Measurements from ENCODE around the gene JARID2.
A peak's percentile ranks its signal among the peaks of the same experiment; 100 is the strongest.

JARID2 gene

DNA sequence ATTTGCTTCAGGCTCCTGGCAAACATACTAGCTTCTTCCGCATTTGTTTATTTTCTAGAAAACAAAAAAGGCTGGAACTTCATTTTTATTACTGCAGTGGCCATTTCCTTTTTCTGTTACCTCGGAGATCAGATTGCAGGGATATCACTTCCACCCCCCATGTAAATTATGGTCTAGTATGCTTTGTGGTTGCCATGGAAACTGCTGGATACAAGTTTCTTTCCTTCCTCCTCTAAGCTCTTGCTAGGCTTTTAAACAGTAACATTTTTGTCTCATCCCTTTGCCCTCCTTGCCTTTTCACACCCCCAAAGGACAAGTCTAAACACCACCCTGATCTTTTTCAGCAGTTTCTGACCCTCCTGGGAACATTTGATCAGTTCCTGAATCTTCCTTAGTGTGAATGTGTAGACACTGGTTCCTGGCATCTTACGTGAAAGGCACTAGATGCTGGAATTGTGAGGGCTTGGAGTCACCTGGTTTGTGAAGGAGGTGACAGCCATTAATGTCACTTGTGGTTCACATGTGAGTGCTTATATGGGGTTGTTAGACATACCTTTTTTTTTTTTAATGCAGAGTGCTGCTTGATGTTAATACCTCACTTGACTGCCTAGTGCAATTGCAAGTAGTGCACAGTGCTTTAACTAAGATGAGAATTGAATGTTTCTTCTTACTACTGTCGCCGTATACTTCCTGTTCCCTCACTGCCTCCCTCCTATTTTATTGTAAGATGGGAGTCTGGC is 181.6 kb downstream of the JARID2 start:
- peak; percentile 70 to 73 for DNase-seq

DNA sequence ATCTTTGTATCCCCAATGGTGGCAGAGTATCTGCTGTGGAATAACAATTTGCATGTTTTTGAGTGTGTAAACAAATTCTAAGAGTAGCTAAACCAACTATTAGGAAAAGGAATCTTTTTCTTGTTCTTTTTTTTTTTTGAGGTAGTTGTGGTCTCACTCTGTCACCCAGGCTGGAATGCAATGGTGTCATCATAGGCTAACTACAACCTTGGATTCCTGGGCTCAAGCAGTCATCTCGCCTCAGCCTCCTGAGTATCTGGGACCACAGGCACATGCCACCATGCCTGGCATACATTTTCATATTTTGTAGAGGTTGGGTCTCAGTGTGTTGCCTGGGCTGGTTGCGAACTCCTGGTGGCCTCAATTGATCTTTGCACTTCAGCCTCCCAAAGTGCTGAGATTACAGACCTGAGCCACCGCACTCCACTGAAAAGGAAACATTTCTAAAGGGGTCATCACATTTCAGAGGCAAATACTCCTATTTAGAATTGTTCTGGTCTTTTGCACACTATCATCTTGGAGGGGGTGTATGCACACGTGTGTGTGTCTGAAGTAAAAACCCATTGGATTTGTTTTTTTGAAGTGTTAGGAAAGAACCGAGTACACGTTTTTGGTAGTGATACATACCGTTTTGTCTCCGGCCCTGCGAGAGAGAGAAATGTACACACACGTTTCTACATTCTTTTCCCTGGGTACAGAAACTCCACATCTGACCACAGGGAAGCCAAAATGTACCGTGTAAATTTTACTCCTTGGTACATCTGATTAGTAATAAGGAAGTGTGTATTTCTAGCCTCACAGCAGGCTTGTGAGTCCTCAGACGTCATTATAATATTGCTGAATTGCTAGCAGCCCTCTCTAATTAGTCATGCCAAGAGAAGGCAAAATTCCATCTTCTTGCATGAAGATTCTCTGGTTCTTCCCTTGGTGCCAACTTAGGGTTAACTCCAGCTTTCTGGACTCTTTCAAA is 183.6 kb downstream of the JARID2 start:
- DNase-seq, result peak in 1 of 2 experiments; percentile 11

DNA sequence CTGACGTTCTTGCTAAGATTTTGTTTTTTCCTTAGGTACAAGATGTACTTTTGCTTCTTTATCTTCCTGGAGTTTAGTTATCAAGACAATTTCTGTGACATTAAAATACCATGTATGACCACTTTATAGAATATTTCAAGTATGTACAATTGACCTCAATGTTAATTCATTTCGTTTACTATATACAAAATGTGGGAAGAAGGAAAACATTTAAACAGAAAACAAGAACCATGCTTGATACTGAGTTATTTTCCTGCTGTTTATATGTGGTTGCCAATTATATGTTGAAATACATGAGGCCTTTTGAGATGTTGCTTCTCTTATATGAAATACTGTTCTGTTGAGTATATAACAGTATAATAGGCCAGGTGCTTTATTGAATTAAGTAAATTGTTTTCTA is 184.3 kb downstream of the JARID2 start:
- no peak for DNase-seq

DNA sequence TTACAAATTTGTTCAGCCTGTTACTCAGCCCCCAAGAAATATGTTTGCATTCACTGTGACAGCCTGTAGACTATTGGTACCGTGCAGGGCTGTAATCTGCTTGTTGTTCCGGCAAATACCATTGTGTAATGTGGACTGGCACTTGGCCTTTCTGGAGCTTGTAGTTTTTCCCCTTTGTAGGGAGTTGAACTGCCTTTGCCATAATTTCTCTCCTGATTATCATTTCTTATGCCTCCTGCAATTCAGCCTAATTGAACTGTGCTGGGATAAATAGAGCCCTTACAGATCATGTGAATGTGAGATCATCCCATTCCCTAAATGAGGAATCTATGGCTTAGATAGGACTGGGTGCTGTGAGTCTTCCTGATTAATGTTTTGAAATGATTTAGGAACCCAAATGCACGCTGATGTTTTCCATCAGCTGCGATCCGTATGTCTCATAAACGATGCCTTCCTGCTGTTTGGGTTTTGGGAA is 185.1 kb downstream of the JARID2 start:
- DNase-seq, result no peak

DNA sequence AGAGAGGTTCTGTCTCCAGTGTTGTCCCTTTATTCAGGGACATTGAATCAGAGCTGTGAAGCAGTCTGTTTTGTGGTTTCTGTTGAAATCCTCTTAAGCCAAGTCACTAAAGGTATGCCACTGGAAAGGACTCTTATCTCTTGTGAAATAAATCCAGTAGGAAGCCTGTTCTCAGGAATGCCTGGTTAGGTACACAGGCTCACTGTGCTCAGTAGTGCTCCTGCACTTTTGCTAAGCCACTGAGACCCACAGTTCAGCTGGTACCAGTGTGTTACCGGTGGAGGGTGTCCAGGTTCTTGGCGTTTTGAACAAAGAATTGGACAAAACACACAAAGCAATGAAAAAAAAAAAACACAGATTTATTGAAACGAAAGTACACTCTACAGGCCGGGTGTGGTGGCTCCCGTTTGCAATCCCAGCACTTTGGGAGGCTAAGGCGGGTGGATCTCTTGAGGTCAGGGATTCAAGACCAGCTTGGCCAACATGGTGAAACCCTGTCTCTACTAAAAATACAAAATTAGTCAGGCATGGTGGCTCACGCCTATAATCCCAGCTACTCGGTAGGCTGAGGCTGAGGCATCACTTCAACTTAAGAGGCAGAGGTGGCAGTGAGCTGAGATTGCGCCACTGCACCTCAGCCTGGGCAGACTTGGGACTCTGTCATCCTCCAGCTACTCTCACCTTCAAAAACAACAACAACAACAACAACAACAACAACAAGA is 186.1 kb downstream of the JARID2 start:
- no peak for DNase-seq

DNA sequence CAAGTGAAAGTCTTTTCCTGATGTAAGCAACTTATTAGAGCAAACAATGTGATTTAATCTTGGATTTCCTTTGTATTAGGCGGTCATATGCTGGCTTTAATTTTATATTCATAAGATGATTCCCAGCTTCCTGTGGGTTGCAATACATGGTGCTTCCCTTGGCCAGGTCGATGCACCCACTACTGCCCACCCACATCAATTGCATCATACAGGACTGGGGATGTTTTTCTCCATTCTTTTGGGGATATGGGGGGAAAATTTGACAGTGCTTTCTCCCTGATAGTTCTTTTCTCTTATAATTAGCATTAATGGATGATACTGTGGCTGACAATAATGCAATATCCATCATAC is 187.6 kb downstream of the JARID2 start:
- no peak for DNase-seq

DNA sequence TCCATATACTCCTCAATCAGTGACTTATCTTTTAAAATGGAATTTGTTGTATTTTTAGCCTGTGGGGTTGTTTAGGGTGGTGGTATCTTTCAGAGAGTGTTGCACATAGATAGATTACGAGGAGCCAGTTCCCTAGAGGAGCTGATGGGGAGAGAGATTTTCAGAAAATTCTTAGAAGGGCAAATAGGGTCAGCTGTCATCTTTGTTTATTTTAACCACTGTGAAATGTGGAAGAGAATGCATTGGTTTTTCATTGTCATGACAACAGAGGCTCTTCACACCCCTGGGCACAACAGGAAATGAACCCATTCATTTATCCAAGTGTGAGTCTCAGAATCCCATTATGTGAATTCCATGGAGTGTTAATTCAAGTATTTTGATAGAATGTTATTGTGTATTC is 188.4 kb downstream of the JARID2 start:
- DNase-seq, result no peak

DNA sequence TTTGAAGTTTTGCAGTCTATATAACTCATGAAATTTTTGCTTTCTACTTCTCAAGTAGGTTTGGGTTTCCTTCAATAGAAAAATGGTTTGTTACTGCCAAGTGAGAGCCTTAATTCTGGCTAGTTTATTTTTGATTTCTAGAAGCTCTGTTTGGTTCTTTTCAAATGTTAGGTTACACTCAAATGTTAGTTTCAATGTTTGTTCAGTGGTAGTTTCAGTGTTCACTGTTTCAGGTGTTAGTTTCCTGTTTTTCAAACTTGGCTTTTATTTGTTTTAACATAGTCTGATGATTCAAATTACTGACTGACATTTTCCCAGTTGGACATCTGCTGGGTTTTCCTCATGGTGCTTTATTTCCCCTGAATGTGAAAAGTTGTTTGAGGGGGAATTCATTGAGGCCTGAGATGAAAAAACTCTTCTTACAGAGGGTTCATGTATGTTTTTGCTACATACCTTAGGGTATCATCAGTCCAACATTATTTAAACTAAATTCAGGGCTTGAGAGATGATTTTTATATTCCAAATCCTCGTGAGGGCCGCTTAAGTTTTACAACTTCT is 189.0 kb downstream of the JARID2 start:
- DNase-seq, result no peak

DNA sequence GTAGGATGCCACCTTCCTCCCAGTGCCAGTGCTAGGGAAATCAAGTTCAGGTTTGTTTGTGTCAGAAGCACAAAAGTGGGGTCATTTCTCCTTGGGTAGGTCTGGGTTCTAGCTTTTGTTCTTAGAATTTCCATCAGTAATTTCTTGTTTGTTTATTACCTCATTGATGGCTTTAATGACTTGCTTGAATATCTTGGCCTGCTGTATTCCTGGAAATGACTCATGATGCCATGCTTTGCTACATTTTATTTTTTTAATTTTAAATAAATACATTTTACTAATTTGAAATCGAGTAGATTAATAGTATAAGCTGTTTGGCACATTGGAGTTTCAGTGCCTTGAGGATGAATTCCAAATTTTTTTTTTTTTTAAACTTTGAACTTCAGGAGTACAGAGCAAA is 189.6 kb downstream of the JARID2 start:
- DNase-seq, result no peak

DNA sequence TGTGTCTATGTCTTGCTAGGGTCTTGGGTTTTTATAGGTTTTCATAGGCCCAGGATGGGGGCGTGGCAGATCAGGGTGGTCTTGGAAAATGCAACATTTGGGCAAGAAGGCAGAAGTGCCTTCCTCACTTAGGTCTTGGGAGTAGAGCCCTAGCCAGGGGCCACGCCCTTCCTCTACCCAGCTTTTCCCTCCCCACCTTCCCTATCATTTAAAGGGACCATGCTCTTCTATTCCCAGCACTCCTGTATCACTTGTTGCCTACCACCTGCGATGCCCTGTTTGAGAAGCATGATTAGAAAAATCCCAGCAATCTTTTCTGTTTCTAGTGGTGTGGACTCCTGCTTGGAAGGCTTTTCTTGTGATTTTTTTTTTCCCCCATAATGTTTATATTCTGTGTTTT is 190.6 kb downstream of the JARID2 start:
- DNase-seq, result no peak

DNA sequence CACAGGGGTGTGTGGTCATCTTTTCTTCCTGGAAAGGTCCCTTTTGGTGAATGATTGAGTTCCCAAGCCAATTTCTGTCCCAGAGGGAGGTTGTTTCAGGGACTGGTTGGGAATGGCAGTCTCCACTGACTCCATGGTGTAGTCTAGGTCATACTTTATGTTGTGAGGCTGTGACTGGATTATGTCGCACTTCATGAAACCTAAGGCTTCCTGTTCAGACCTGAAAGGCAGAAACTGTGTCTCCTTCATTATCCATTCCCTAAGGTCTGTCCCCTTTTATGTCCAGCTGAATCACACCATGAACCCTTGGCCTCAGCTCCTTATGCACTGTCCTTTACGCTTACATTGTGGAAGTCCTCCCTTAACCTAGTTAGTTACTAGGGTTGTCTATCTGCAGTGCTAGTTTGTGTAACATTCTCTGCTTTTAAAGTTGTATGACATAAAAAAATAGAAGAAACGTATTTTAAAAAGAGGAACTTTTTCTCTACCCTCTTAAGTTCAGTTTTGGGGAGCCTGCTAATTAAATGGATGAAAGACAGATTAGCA is 191.3 kb downstream of the JARID2 start:
- no peak for DNase-seq

DNA sequence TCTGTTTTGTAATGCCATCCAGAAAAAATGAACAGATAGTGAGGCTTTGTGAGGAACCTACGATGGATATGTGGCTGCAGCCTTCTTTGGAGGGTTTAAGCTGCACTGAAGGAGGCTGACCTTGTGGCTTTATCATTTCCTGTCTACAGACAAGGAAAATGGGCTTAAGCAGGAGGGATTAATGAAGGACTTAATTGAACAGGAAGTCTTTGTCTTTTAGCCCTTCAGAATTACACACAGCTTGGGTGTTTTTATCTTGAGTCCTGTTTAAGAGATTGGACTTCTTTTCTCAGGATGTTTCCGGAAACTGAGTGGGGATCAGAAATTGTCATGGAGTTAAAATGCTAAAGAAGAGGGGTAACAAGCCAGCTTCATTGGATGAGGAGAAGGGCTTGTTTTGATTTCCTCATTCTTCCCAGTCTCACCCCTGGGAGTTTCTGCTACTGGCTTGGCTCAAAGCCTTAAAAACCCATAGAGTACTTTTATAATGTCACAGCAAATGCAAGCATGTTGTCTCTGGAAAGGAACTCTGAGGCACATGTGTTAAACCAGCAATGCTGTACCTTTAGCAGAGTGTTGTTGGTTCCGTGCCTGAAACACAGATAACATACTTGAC is 193.6 kb downstream of the JARID2 start:
- DNase-seq, result peak; percentile 26 to 45

DNA sequence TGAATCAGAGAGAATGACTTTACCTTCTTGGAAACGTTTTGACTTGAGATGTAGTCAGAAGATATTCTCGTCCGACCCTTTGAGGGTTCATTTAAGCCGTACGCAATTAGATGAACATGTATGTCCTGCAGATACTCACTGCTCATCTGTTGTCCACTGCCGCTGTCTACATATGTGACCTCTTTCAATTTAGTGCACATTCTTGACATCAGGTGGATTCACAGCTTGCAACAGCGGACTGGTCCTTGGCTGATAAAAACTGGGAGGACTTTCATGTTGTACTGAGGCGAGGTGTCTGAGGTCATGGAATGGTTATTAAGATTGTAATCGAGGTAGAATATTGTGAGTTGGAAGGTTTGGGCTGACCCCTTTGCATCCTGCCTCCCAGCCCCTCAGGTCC is 194.2 kb downstream of the JARID2 start:
- no peak for DNase-seq

DNA sequence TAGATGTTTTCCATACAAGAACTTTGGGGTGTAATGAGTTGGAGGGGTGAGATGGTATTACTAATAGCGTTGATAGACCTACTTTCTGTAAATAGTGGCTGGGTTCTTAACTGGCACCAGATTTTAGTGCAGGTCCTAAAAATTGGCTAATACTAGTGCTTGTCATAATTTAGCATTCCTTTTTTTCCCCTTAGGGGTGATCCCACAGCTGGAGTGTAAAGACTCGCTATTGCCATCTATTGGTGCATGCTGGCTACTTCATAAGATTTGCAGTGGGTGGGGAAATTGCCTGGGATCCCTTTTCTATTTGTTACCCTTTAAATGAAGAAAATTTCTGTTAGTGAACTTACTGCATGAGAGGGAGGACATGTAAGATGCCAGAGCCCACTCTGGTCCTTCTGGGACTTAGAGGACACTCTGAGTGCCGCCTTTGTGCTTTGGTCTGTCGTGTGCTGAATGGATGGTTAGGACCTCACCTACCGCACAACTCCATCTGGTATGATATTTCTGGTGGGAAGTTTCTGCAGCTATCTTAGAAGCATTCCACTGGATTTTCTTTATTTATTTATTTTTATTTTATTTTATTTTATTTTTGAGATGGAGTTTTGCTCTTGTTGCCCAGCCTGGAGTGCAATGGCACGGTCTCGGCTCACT is 195.5 kb downstream of the JARID2 start:
- DNase-seq, result peak; percentile 70 to 84

DNA sequence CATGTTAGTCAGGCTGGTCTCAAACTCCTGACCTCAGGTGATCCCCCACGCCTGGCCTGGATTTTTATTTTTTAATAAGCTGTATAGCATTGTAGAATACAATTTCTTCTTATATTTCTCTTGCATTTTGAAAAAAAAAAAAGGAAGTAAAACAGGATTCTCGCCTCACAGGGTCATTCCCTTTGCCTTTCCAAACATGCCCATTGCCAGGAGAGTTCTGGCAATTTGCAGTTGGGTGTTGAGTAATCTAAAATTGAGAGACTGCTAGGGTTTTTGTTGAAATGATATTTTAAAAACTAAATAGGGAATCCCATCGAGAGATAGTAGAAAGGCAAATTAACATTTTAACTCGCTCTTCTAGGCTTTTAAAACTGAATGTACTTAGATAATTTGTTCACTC is 196.1 kb downstream of the JARID2 start:
- DNase-seq, result no peak

DNA sequence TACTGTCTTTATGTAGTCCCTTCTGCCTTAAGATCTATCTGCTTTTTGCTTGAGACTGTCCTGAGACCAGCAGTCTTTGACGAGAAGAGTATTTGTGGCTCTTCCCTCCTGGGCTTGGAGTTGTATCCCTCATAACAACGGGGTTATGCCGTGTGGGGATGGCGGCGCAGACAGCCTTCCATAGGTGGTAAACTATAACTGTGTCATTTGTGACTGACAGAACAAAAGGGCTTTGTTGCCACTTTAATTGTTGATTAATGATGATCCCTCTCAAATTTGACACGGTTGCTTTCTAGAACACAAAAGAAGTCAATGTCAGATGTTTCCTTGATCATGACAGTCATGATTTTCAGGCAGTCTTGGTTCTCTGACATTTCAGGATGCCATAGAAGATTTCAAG is 196.6 kb downstream of the JARID2 start:
- no peak for DNase-seq

DNA sequence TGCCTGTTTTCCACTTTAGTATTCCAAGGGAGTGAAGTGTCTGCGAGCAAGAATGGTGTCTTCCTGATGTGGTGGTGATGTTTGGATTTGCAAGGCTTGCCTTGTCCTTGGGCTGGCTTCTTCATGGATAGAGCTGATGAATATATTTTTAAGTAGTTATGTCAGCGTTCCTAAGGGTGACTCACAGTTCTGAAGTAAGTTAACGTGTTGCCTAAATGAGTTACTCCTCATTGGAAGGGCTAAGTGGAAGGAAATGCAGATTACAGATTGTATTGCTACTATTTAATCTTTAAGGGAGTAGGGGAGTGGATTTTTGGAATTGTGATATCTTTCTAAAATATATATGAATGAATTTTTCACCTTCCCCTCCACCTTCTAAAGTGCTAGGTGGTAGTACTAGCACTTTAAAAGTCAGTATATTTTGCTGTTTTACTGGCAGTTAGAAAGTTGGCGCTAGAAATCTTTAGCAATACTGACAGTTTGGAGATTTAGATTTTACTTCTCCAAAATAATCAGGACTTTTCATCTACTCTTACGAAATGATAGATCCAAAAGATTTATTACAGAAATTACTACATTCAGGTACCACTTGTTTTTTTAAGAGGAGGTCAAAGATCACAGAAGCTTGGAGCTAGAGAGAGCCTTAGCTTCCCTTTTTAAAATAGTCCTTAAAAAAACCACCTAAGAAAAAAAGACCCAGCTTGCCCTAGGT is 197.4 kb downstream of the JARID2 start:
- DNase-seq, result peak; percentile 27 to 29

DNA sequence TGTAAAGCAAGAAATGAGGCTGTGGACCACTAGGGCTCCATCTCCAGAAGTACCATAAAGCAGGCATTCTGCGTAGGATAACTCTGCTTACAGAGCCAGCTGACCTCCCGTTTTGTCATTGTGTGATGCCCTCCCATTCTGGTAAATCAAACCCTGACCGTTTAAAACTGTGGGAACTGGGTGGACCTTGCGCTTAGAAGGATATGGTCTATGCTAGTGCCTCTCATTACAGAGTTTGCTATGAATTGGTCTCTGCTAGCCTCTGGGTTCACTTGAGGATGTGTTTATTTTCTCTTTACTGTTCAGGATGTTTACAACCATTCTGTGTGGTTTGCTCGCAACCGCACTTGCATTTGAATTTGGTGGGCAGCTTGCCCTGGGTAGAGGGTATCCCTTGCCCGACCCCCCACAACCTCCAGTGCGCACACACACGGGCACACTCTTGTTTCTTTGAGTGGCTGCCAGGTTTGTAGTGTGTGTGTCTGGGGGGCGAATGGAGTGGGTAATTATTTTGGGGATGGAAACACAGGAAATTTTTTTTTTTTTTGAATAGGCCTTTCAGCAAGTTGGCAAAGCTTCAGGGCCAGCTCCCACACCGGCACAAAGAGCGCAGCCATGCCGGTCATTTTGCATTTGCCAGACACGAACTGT is 198.3 kb downstream of the JARID2 start:
- no peak for DNase-seq

DNA sequence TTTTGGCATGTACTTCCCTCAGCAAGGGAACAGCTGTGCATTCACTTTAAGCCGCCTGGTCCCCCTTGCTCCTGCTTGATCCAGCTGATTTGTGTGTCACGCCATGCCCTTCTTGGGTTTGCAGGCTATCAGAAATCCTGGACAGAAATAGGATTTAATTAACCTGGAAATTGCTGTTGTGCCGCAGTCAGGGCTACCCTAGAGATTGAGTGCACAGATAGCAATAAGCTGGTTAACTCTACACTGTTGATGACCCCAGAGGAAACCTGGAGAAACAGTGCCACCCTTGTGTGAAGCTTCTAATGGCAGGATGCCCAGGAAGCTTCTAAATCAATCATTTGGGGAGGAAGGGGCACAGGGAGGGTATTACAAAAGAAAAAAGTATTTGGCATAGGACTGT is 199.0 kb downstream of the JARID2 start:
- DNase-seq, result peak; percentile 17 to 19

DNA sequence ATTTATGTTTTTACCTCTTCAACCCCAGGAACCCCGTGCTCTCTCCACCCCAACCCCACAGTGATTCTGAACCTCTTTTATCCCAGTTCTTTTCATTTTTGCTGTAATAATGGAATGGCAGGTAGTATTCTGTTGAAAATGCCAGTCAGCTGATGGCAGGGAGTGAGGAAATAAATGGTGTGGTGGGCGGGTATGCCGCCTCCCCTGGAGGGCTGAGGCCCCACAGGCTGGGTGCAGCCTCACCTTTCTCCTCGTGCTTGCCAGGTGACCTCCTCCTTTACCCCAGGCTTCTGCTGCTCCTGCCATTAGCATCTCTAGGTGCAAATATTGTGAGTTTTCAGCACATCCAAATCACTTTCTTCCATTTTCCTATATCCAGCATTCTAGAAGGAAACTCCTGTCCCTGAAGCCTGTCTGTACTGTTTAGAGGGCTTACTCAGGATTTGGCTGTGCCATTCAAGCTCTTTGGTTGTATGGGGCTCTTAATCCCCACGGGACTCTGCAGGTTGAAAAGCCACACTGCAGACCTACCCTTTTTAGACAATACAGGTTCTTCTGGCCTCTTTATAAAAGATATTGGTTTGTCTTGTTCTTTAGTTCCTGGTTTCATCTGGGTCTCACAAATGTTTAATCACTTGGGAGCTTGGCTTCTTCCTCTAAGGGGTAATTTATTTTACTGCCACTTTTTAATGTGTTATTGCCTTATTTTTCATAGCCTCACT is 201.8 kb downstream of the JARID2 start:
- DNase-seq, result no peak
